ENCODE data around the gene FER. TPM values are rescaled to one million over a fixed set of nuclear protein-coding genes. Genes with fewer than 3 reads are reported as not detected.

Gene FER
- total RNA-seq, 1 experiment from 2014 or later = 18.0 TPM

DNA sequence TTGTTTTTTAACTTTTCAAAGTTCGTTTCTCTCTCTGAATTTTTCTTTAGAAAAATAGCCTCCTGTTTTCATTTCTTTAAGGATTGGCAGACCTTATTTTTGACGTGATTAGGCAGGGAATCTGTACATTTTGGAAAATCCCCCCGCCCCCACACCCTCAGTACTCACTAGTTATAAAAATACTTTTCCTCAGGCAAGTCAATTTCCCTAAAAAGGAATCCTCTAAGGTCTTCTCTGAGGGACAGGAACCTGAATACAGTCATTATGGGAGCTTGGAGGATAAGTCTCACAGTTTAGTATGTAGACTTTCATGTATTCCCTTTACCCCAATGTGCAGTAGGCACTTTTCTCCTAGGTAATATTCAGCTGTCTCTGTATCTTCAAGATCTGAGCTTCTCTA, 3.9 kb upstream of the FER start:
- Histone ChIP-seq H4K20me1 (ENCODE audit: control insufficient read depth, insufficient read depth, insufficient read length) (no peaks in the 10 kb centered on the region), H3K4ac (ENCODE audit: low read depth, low read length) (no peak overlapping the region), H2BK5ac (ENCODE audit: insufficient read length, low read length) (no peak overlapping the region), H2BK15ac (ENCODE audit: low read depth, low read length) (no peak overlapping the region), H3K27ac (ENCODE audit: insufficient read length, low read depth, low read length) (no peak overlapping the region), H2AFZ (ENCODE audit: low read length) (no peak overlapping the region), H3K79me2 (ENCODE audit: insufficient read depth, low read length) (no peaks in the 10 kb centered on the region), H3K4me2 (ENCODE audit: insufficient read depth, insufficient read length, low read length) (no peak overlapping the region), H3K27me3 (ENCODE audit: insufficient read depth, low read length) (no peaks in the 10 kb centered on the region), H3K9me3 (ENCODE audit: control insufficient read depth, low read depth, low read length) (no peaks in the 10 kb centered on the region), H2AK5ac (ENCODE audit: insufficient read length, low read length) (no peak overlapping the region), H4K91ac (ENCODE audit: insufficient read length, low read depth, low read length) (no peak overlapping the region), H3K14ac (ENCODE audit: insufficient read depth, low read length) (no peak overlapping the region), H2BK12ac (ENCODE audit: insufficient read length, low read depth, low read length) (no peak overlapping the region), H2BK120ac (ENCODE audit: low read depth, low read length, poor library complexity, severe bottlenecking) (no peak overlapping the region), H3K18ac (ENCODE audit: insufficient read length, low read depth, low read length) (no peak overlapping the region), H3K9ac (ENCODE audit: extremely low read depth, insufficient read length, low read length) (no peak overlapping the region), H3T11ph (ENCODE audit: low read length) (no peak overlapping the region), H2BK20ac (ENCODE audit: low read depth, low read length, poor library complexity, severe bottlenecking) (no peak overlapping the region), H3K23ac (ENCODE audit: insufficient read length, low read depth, low read length) (no peak overlapping the region), H3K23me2 (ENCODE audit: insufficient read length, low read depth, low read length, poor library complexity, severe bottlenecking) (no peaks in the 10 kb centered on the region), H4K8ac (replicated peaks; ENCODE audit: insufficient read length, low read depth, low read length) (no peak overlapping the region), H3K79me1 (ENCODE audit: insufficient read depth, low read depth, low read length, poor library complexity, severe bottlenecking) (no peaks in the 10 kb centered on the region), H3K56ac (ENCODE audit: insufficient read length, low read depth, low read length) (no peak overlapping the region), H4K5ac (ENCODE audit: insufficient read length, low read depth, low read length) (no peak overlapping the region), H3K4me1 (ENCODE audit: insufficient read depth, low read length) (peaks cover 3% of the 10 kb centered on the region; the same call in 1 of the 2 replicates)
- TF ChIP-seq, protein P1, sequence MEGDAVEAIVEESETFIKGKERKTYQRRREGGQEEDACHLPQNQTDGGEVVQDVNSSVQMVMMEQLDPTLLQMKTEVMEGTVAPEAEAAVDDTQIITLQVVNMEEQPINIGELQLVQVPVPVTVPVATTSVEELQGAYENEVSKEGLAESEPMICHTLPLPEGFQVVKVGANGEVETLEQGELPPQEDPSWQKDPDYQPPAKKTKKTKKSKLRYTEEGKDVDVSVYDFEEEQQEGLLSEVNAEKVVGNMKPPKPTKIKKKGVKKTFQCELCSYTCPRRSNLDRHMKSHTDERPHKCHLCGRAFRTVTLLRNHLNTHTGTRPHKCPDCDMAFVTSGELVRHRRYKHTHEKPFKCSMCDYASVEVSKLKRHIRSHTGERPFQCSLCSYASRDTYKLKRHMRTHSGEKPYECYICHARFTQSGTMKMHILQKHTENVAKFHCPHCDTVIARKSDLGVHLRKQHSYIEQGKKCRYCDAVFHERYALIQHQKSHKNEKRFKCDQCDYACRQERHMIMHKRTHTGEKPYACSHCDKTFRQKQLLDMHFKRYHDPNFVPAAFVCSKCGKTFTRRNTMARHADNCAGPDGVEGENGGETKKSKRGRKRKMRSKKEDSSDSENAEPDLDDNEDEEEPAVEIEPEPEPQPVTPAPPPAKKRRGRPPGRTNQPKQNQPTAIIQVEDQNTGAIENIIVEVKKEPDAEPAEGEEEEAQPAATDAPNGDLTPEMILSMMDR (conservative IDR thresholded peaks at IDR 0.05) = no peak
- H3K36me3 Mint-ChIP-seq (ENCODE audit: insufficient read depth in 1 of 3, low read depth in 3 of 3) = peaks cover 0 to 6% (median 0%) of the 10 kb centered on the region in 3 experiments; a peak in 4 of 7 replicates
- no CpG with 5 or more reads among the region's 3 CpGs for WGBS (ENCODE audit: extremely low coverage, insufficient read length, low lambda C conversion rate)
- DNase-seq = no peak
- H3K4me1 Mint-ChIP-seq = peaks cover 24 to 25% of the 10 kb centered on the region in 2 experiments
- peaks cover 0 to 4% of the 10 kb centered on the region in 2 experiments; a peak in 1 of 5 replicates for H3K9me3 Mint-ChIP-seq
- no peaks in the 10 kb centered on the region for H3K27me3 Mint-ChIP-seq (ENCODE audit: low read depth)
- H3K4me3 Mint-ChIP-seq = no peak overlapping the region
- peak overlapping the region; percentile 50 to 83 (median 65); a peak in 5 of 7 replicates for H3K27ac Mint-ChIP-seq
